ENCODE results near the gene COL8A1.
A peak's percentile ranks its signal among the peaks of the same experiment; 100 is the strongest.

The COL8A1 gene

DNA sequence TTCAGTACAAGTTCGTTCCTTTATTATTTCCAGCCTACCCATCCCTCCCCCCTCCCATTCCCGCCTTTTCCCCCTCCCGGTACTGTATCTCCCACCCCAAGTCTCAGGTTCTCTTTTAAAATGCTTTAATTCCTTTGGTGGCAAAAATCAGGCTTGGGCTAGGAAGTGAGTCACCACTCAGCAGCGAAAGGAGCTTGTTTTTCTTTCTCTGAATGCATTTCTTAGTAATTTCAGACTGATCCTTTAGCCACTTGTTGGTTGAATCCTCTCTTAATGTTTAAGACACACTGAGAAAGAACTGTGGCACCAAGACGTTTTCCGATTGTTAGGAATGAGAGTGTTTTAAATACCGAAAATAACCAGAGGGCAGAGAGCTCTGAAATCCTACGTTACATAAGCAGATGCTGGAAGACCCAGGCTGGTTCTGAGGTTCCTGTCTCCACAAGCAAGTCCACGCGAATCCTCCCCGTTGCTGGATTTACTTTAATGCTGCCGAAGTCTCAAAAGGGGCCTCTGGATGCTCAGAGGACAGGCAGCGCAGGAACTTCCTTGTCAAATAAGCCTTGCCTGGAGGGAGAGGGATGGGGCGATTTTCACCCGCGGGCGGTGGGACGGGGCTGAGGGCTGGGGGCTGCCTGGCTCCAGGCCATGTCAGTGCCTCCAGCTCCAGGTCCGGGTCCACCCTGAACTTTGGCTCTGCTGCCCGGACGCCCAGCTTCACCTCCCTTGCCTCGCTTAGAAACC, 854 bp upstream of the COL8A1 start:
- H3K4me3 ChIP-seq (ENCODE audit: low read length): peak overlapping the region; percentile 85
- TF ChIP-seq, protein P1, sequence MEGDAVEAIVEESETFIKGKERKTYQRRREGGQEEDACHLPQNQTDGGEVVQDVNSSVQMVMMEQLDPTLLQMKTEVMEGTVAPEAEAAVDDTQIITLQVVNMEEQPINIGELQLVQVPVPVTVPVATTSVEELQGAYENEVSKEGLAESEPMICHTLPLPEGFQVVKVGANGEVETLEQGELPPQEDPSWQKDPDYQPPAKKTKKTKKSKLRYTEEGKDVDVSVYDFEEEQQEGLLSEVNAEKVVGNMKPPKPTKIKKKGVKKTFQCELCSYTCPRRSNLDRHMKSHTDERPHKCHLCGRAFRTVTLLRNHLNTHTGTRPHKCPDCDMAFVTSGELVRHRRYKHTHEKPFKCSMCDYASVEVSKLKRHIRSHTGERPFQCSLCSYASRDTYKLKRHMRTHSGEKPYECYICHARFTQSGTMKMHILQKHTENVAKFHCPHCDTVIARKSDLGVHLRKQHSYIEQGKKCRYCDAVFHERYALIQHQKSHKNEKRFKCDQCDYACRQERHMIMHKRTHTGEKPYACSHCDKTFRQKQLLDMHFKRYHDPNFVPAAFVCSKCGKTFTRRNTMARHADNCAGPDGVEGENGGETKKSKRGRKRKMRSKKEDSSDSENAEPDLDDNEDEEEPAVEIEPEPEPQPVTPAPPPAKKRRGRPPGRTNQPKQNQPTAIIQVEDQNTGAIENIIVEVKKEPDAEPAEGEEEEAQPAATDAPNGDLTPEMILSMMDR (conservative IDR thresholded peaks at IDR 0.05; ENCODE audit: low read length): no peak
- DNase-seq (ENCODE audit: low read depth): peak; percentile 76

DNA sequence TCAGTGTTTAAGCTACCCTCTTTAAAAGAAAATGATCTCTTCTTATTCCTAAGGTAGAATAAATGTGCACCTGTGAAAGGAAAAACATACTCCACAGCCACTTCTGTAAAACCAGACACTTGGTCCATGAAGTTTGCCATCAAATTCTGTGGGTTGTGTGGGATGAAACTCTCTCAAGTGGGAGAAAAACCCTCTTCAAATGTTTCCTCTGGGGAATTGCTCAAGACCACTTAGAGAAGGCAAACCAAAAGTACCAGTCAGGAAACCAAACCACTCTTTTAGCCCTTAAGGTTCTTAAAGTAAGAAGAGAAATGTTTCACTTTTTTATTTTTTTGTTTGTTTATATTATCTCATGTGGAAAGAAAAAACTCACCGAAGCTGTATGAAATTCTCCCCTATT, 1.2 kb downstream of the COL8A1 start:
- DNase-seq (ENCODE audit: low read depth): peak; percentile 56
- peak overlapping the region; percentile 85 for H3K4me3 ChIP-seq (ENCODE audit: low read length)
- TF ChIP-seq, protein P1 (conservative IDR thresholded peaks at IDR 0.05; ENCODE audit: low read length): no peak

DNA sequence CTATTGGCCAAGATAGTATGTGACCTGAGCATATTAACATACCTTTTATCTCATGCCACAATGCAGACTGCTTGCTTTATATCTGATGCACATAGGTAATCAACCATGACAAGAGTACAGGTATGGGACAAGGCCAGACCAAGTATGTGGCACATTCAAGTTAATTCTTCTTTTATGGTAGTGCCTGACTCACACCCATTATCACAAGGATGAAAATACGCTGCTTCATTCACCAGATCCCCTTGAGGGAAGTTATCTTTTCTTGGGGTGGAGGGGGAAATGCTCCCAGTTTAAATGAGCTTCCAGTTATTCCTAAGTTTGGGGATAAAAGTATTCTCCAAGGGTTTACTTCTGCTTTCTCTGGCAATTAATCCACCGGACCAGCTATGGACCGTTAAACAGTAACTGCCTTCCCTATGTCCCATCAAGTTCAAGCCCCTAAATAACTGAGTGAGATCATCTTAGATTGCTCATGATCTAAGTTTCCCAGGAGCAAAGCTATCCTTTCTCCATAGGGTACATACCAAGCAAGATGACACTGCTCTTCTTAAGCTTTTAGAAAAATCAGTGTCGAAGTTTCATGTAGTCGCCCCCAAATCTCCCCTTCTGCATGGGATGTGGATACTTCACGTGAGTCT, 1.9 kb downstream of the COL8A1 start:
- H3K4me3 ChIP-seq (ENCODE audit: low read length): peak overlapping the region; percentile 85
- DNase-seq (ENCODE audit: low read depth): no peak
- TF ChIP-seq, protein P1 (conservative IDR thresholded peaks at IDR 0.05; ENCODE audit: low read length): no peak

DNA sequence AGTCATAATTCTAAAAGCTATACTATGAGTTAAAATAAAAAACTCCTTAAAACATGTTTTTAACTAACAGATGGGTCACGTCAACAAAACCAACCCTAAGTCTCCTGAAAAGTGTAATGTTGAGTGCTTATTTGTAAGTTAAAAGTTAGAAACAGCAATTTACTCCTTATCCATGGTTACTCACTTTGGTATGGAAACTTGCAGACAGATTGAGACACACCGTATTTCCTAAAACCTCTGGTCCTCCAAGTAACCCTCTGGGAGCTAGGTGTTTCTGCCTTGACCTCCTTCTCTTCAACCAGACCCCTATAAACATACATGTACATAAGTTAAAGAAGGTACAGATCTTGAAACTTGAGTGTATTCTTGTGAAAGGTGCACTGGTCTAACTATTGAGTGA, 3.1 kb downstream of the COL8A1 start:
- no peak for DNase-seq (ENCODE audit: low read depth)
- TF ChIP-seq, protein P1 (conservative IDR thresholded peaks at IDR 0.05; ENCODE audit: low read length): no peak
- H3K4me3 ChIP-seq (ENCODE audit: low read length): peak overlapping the region; percentile 85

DNA sequence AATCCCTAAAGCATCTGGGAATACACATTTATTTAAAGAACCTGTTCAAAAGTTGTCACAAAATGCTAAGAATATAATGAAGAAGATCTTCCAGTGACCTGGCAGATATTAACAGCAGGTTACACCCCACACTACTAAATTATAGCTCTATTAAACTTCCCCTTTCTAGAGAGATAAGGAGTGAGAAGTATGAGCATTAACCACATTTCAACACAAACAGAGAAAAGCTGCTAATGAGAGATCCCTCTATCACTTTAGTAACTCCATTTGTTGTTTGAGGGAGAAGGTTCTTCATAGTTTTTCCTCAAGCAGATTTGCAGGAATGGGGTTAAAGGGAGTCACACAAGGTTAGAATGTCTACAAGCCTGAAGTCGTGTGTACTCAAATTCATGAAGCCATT, 3.6 kb downstream of the COL8A1 start:
- H3K4me3 ChIP-seq (ENCODE audit: low read length): peak overlapping the region; percentile 85

DNA sequence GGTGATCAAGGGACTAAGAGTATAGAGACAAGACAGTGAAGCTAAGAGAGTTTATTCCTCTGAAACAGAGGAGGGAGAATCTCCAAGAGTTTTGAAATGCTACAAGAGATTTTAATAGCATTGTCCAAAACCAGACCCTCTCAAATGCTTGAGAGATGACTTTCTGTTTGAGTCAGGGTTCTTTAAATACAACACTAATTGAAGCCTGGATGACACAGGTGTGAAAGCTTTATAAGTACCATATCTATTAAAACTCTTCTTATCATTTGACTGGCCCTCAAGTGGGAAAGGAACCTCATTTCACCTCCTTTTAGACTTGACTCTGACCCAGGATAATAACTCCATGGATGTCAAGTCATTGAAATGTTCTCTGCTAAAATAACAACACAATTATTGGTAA, 5.6 kb downstream of the COL8A1 start:
- peak overlapping the region; percentile 15; the same call in 1 of the 2 replicates for H3K4me3 ChIP-seq (ENCODE audit: low read length)
- TF ChIP-seq, protein P1 (conservative IDR thresholded peaks at IDR 0.05; ENCODE audit: low read length): no peak
- no peak for DNase-seq (ENCODE audit: low read depth)

More for the DNA sequence above, 3.6 kb downstream of the COL8A1 start:
- no peak for DNase-seq (ENCODE audit: low read depth)
- TF ChIP-seq, protein P1 (conservative IDR thresholded peaks at IDR 0.05; ENCODE audit: low read length): no peak

DNA sequence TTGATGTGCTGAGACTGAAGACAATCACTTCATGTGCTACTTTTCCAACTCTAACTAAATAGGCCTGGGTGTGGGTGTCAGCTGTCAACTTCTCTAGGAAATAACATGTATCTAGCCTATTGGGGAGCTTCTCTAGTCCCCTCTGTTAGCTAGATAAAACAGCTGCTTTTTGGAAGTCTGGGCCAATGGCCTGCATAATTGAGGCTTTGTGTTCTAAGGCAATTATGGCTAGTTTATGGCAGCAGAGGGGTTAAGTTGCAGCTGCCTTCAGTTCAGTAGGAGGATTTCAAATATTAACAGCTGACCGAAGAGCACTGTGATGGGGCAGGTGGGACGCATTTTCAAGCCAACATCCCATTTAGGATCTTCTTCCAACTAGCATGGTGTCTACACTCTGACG, 6.4 kb downstream of the COL8A1 start:
- TF ChIP-seq, protein P1 (conservative IDR thresholded peaks at IDR 0.05; ENCODE audit: low read length): no peak
- peak overlapping the region; percentile 18 for H3K4me3 ChIP-seq (ENCODE audit: low read length)
- DNase-seq (ENCODE audit: low read depth): no peak
